ELF-1 (cell line): Measurements from ENCODE around the gene PHLDB2.
A peak's percentile ranks its signal among the peaks of the same experiment; 100 is the strongest.
"Not testable (repeated sequence)": the region's sequence is repeated elsewhere in the genome, so short reads cannot be mapped to it uniquely, and the experiment has no call there.

Experiments
- DNase-seq: peaks from one replicate; pipeline ENCODE4 v3.0.0-alpha.2; 2016; ENCODE audit warnings: low read depth, low spot score

The PHLDB2 gene

DNA sequence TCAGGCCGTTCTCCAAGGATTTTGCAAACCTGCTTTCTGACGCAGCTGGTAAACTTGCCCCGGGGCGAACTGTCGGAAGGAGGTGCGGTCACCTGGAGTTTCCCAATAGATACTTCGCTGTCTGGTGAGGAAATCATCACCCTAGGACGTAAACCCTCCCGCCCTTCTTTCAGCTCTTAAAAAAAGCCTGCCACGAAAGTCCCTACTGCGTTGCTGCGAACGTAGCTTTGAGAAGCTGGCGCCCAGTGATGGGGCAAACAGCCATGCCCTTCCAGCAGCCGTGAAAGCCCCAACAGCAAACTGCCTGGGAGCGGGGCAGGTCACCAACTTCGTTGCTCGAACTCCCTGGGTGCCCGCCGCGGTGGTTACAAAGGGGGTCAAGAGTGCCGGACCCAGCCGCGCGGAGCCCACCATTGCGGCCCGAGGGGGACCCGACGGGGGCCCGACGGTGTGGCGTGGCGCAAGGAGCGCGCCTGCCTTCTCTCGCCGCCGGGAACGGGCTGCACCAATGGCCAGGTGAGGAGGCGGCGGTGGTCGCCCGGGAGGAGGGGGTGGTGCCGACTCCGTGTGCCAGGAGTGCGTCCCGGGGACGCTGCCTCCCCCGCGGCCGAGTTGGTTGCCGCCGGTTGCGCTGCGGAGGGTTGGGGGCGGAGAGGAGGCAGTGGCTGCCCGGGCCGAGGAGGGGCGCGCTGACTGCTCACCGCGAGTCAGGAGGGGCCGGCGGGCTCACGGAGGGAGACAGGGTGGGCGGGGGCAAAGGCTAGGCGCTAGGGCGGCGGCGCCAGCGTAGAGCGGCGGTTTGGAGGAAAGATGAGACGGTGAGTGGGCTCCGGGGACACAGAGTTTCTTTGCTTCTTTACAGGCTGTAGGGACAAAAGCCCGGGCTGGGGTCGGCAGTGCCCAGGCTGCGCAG is at the start of gene PHLDB2:
PHLDB2 (plus strand) TSS at position 205 of the 913 bp plus-strand sequence. CDS start 24,813 bp downstream, outside the sequence.
- DNase-seq: peak; percentile 90

DNA sequence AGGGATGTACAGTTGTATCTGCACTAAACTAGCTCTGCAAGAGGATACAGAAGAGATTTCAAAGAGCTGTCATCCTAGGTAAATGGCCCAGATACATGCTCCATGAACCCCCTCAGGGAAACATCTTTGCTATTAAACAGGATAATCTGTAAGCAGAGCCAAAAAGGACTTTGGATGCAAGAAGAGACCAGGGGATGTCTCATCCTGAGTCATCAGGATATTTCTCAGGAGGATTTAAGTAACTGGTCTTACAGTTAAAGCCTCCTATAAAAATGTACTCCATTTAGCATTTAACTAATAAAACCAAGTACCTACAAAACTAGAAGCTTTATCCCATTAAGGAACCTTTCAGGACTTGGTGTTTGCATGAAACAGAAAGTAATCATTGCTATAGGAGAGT is 48.2 kb upstream of the PHLDB2 start:
- no peak for DNase-seq

DNA sequence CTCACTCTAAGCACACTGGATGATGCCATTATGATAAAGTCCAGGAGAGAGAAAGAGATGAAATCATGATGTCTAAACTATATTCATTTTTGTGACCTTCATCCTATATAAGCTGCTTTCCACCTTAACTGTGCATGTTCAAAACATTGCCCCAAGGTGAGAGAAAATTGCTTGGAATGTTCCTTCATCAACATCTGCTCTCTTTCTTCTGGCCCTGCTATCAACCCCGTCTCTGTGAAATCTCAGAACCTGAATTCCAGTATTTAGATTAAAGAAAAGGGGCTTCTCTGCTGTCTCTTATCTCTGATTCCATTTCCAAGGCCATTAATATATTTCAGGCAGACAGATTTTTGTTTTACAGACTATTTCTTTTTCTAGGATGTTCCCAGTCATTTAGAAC is 47.3 kb upstream of the PHLDB2 start:
- DNase-seq: no peak

DNA sequence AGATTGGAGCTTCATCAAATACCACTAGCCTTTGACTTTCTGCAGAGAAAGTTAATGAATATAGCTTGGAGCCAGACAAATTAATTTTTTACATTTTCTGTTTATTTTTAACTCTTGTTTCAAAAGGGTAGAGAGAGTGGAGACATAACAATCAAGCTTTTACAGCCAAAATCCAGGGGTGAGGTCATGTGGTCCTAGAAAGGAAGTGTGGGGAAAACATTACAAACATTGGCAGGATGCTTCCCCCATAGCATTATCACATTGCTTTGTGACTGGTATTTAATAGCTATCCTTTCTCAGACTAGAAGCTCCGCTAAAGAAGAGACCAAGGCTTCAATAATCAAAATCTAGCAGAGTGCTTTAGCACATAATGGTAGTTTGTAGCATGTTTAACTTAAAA is 46.4 kb upstream of the PHLDB2 start:
- no peak for DNase-seq

DNA sequence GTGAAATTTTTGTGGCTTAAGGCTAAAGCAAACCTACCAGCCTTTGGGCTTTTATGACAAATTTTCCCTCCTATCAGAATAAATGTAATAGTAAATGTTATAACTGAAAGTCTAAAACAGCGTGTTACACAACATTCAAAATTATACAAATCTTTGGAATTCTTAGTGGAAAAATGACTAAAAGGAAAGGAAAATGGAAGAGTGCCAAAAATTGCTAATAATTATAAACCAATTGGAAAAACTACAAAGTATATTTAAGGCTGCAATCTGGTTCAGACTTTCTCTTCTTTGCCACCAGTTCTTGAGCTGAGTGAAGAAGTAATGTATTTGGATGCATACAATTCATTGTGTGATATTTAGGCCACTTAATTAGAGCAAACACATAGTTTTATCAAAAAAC is 45.6 kb upstream of the PHLDB2 start:
- no peak for DNase-seq

DNA sequence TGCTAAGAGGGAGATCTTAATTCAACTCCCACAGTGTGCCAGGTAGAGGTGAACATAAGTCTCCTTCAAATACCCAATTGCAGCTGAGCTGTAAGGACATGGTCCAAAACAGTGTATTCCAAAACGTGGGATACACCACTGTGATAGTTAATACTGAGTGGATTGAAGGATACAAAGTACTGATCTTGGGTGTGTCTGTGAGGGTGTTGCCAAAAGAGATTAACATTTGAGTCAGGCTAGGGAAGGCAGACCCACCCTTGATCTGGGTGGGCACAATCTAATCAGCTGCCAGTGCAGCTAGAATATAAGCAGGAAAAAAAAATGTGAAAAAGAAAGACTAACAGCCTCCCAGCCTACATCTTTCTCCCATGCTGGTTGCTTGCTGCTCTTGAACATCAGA is 45.1 kb upstream of the PHLDB2 start:
- no peak for DNase-seq

DNA sequence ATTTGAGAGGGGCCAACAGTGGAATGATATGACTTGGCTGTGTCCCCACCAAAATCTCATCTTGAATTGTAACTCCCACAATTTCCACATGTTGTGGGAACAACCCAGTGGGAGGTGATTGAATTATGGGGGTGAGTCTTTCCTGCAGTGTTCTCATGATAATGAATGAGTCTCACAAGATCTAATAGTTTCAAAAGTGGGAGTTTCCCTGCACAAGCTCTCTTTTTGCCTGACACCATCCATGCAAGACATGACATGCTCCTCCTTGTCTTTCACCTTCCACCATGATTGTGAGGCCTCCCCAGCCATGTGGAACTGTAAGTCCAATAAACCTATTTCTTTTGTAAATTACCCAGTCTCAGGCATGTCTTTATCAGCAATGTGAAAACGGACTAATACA is 42.3 kb upstream of the PHLDB2 start:
- DNase-seq: not testable (repeated sequence)

DNA sequence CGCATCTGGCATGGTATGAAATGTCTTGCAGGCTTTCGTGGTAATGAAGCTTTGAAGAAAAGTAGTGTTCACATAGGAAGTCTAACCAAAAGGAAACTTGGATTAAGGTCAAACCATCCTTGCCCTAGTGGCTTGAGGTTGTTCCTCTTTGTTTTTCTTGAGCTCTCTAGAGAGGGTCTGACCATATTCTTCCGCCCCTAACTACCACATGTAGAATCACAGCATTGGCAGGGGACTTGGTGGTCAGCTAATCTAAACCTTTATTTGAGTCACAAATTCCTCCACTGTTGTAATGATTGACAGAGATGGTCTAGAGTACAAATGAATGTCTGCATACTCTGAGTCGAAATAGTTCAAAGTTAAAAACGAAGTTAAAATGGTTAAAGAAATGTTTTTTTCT is 39.1 kb upstream of the PHLDB2 start:
- DNase-seq: no peak

DNA sequence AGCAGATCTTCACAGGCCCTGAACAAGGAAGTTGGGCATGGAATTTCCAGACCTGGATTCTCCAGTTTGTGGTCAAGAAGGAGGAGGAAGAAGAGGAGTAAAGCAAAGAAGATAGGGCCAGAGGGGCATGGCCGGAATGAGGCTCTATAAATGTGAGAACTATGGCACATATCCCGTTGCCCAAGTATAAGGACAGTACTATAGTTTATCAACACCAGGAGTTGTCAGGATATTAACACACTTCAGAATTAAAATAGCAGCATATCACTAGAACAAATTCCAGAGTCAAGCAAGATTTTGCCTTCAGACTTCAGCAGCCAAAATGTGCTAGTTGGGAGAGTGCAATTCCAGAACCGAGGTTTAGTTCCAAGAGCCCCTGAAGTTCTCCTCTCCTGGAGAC is 38.4 kb upstream of the PHLDB2 start:
- DNase-seq: no peak

DNA sequence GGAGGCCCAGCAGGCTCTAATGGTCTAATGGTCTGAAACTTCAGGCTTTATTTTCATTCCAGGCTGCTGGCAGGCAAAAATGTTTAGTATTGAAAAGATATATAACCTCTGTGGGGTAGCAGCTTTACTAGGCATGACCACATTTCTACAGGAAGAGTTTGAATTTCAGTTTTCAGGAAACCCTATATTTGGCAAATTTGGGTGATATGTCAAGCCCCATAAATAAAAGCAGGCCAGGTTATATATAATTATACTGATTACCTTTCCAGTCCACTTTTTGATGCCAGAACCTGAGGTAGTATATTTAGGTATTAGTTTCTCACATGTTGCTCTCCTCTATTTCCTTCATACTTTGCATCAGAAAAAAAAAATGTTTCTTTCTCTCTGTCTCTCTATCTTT is 37.2 kb upstream of the PHLDB2 start:
- no peak for DNase-seq

DNA sequence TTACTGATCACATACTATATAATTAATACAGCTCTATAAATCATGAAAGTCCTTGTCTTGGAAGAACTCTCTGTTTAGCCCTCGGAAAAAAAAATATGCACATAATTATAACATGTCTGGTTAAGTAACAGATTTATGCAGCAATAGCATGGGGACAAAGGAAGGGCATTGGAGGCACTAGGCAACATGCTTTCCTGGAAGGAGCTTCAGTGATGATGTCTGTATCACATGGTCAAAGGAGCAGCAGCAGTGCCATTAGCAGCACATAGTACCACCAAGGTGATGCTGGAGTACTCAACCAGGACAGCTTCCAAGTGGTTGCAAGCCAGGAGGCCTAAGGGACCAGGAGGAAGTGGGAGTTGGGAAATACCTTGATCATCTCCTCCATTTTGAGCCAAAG is 36.3 kb upstream of the PHLDB2 start:
- no peak for DNase-seq

DNA sequence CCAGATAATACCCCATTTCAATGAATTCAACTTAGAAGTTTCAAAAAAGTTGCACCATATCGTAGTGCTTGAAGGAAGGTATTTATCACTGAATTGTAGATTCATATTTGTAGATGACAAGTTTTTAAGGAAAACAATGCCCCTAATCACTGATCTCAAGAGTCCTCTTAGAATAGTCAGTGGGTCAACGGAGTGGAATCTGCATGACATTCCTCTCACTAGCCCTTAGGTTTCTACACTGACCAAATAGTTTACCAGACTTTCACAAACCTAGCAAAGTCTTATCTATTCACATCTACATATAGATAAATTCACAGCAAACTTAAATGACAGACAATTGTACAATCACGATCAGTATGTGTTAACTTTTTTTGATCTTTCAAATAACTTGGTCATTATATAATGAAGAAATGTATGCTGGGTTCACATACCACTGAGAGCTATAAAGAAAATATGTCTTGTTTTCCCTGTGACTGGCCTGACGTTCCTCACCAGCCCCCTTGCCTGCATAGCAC is 35.7 kb upstream of the PHLDB2 start:
- DNase-seq: no peak

DNA sequence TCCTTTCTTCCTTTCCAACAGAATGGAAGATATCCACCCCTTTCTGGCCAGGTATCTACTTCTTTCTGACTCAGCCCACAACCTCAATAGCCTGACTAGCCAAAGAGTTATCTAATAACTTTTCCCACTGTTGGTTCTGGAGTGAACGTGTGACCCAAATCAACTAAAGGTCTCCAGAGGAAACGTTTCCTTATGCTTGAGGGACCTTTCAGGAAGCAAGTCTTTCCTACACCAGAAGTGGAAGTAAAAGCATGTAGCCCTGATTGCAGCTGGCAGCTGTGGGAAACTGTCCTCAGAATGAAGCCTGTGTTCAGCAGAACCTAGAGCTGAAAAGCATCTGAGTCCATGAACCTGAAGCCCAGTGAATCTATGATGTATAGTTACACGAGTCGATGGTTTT is 34.7 kb upstream of the PHLDB2 start:
- no peak for DNase-seq

DNA sequence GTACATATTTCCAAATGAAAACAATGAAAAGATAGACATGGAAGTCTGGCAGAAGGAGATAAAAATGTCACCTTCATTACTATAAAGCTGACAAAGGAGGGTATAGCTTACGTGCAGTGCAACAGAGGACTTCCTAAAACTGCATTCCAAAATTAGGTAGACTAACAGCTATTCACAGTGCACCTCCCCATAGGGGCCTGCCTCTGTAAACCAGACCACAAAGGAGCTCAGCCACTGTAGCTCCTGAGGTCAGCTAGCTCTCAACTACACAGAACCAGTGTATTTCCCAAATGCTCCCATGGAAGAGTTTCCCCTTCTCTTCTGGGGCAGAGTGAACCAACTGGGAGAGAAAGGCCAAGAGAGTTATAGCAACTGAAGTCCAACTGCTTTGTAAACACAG is 31.2 kb upstream of the PHLDB2 start:
- DNase-seq: no peak

DNA sequence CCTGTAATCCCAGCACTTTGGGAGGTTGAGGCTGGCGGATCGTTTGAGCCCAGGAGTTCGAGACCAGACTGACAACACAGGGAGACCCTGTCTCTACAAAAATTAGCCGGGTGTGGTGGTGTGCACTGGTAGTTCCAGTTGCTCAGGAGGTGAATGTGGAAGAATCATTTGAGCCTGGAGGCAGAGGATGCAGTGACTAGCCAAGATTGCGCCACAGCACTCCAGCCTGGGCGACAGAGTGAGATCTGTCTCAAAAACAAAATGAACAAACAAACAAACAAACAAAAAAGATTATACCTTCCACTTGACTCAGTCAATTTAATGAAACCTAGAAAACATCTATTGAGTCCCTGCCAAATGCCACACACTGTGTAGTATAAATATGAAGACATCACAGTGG is 30.5 kb upstream of the PHLDB2 start:
- no peak for DNase-seq

DNA sequence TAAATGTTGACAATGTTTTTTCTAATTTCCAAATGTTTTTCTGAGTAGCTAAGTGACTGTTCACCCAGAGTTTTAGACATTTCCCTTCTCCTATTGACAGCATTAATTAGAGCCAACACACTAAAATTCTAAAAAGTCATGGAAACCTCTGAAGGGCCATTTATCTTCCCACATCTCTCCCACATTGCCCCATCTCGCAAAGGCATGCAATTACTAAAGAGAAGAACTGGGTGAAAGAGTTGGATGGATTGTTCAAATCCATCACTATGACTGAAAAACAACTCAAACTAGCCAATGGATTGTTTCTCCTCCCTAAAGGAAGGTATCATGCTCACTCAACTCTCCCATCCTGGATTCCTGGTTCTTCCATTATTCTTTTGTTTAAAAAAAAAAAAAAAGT is 30.0 kb upstream of the PHLDB2 start:
- DNase-seq: no peak

DNA sequence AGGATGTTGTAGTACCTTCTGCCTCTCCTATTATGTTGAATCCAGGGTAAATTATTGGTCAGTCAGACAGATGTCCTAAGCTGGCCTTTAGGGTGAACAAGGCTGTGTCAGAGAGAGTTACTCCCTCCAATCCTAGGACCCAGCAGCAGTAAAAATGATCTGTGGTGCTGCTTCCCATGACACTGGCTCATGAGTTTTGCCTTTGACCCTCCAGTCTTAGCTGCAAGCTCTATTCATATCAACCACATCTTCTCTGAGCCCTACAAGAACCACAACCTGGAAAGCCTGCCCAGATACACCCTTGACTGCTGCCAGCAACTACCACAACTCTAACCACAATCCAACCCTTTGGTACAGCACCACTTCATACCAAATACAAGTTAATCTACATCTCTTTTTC is 27.2 kb upstream of the PHLDB2 start:
- DNase-seq: no peak

DNA sequence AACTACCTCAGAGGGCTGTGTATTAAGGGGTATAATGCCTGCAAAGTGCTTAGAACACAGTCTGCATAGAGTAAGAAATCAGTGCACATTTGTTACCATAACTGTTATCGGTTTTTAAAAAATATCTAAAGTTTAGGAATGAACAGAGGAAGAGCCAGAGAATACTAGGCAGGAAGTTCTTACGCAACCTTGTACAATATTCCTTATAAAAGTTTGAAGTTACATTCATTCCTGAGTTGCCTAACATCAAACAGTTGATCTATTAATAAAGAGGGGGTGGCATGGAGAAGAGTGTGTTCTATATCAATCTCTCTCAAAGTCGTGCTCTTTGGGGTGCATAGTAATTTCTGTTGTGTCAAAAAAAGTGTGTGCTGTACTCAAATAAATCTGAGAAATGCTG is 22.0 kb upstream of the PHLDB2 start:
- DNase-seq: no peak

DNA sequence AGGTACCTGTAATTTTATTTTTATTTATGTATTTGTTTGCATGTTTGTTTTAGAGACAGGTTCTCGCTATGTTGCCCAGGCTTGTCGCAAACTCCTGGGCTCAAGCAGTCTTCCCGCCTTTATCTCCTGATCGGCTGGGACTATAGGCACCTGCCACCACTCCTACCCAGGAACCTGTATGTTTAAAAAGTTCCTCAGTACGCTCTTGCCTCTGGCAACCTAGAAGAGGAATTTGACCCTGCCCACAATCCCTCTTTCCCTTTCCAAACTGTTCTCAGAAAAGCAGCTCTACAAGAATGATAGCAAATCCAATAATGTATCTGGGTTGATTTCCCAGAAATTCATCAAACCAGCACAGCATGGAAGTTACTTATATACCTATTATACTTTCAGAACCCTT is 20.9 kb upstream of the PHLDB2 start:
- DNase-seq: peak; percentile 44

DNA sequence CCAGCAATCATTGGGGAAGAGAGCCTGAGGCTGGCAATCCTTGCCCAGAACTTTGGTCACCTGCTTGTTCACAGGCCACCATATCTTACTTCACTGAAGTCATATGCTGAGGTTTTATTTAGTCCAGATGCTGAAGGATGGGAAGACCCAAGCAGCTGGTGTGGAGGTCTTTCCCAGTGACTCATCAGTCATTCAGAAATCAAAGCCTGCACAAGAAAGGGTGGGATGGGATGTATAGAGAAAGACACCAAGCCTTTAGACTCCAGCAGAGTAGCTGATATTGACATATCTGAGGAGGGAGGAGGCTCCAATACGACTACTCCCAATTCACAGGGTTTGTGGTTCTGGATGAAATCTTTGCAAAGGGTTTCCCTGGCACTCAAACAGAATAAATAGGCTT is 13.0 kb upstream of the PHLDB2 start:
- peak; percentile 26 for DNase-seq

DNA sequence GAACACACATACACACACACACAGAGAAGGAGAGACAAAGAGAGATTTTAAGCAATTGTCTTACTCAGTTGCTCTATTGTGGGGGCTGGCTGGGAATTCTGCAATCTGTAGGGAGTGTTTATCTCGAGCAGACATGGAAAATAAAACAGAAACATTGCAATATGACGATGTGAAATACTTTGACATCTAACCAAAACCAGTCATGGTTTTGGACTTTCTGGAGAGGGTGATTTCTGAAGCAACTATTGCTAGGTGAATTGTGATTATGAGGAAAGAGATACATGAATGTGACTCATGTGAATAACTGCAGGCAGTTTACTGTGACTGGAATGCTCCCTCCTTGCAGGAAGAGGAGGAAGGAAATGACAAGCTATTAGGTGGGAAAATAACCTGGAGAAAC is 12.3 kb upstream of the PHLDB2 start:
- DNase-seq: no peak

DNA sequence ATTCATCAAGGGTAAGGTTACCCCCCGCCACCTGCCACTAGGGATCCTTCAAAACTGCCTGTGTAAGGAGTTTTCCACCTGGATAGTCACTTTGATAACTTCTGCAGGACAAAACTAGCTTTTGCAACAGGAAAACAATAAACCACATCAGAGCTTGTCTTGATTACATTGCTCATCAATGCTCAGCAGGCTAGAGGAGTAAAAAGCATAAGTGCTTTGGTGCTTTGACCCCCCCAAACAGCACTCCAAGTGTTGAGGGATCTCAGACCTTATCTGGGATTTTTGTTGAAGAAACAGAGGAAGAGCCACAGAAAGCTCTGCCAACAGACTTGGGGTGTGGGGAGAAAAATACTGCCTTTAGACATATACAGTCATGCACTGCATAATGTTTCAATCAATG is 10.8 kb upstream of the PHLDB2 start:
- DNase-seq: no peak

DNA sequence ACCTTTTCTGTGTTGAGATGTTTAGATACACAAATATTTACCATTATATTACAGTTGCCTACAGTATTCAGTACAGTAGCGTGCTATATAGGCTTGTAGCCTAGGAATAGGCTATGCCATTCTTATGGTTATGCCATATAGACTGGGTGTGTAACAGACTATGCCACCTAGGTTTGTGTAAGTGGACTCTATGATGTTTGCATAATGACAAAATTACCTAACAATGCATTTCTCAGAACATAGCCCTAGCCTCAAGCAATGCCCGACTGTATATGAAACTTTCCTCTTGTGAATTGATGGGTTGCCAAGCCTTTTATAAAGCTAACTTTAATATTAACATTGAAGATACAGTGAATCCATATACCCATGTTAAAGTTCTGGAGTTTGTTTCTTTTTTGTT is 10.3 kb upstream of the PHLDB2 start:
- no peak for DNase-seq

DNA sequence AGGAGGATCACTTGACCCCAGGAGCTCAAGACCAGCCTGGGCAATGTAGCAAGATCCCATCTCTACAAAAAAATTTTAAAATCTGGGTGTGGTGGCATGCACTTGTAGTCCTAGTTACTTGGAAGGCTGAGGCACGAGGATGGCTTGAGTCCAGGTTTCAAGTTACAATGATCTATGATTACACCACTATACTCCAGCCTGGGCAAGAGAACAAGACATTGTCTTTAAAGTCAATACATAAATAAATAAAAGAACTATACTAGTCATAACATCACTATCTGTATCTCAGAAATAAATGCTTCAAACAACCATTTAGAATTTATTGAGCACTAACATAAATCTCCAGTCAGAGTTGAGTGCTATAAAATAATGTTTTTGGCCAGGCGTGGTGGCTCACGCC is 8.5 kb upstream of the PHLDB2 start:
- no peak for DNase-seq
